Activated CD4-positive, alpha-beta T cell treated with anti-CD3 and anti-CD28 coated beads, Interleukin-2, Interleukin-4, amounts not matched to agents 100 ng/mL and 50 ng/mL, durations not matched to agents 16 hours and 8 hours (primary cell): ENCODE data around the gene PCDHA2.
"Not testable (repeated sequence)": the region's sequence is repeated elsewhere in the genome, so short reads cannot be mapped to it uniquely, and the experiment has no call there.

Experiments used
- DNase-seq: peaks from one replicate; pipeline ENCODE4 v3.0.0-alpha.2; 2020; ENCODE audit warnings: low spot score

The PCDHA2 gene

GRCh38 chr5:140794595-140795258, at the start of gene PCDHA2:
Gene PCDHA2, plus strand, starts transcription at chr5:140794852.
- no peak for DNase-seq

GRCh38 chr5:140753561-140753960, 41.1 kb upstream of the PCDHA2 start:
- DNase-seq = no peak

- DNase-seq = no peak
Measured at GRCh38 chr5:140764177-140764973, 30.3 kb upstream of the PCDHA2 start.

- no peak for DNase-seq
Measured at GRCh38 chr5:140767444-140767843, 27.2 kb upstream of the PCDHA2 start.

GRCh38 chr5:140780512-140780911, 14.1 kb upstream of the PCDHA2 start:
- no peak for DNase-seq

GRCh38 chr5:140785905-140786686, 8.6 kb upstream of the PCDHA2 start, which contains the start of gene PCDHA1:
Gene PCDHA1, plus strand, starts transcription at chr5:140786140.
- DNase-seq = no peak

GRCh38 chr5:140787422-140787821, 7.2 kb upstream of the PCDHA2 start:
- not testable (repeated sequence) for DNase-seq

- not testable (repeated sequence) for DNase-seq
Measured at GRCh38 chr5:140787849-140788504, 6.7 kb upstream of the PCDHA2 start.

GRCh38 chr5:140791089-140791488, 3.6 kb upstream of the PCDHA2 start:
- no peak for DNase-seq

GRCh38 chr5:140795259-140795641, 598 bp downstream of the PCDHA2 start:
- DNase-seq = no peak

- DNase-seq = not testable (repeated sequence)
Measured at GRCh38 chr5:140796072-140796717, 1.5 kb downstream of the PCDHA2 start.

- DNase-seq = no peak
Measured at GRCh38 chr5:140796718-140797095, 2.1 kb downstream of the PCDHA2 start.

GRCh38 chr5:140800816-140801493, 6.3 kb downstream of the PCDHA2 start, which contains the start of gene PCDHA3:
Gene PCDHA3, plus strand, starts transcription at chr5:140801057.
- DNase-seq = no peak

- no peak for DNase-seq
Measured at GRCh38 chr5:140801494-140801841, 6.8 kb downstream of the PCDHA2 start.

- DNase-seq = not testable (repeated sequence)
Measured at GRCh38 chr5:140802381-140802780, 7.7 kb downstream of the PCDHA2 start.

- DNase-seq = no peak
Measured at GRCh38 chr5:140802781-140803271, 8.2 kb downstream of the PCDHA2 start.

GRCh38 chr5:140806834-140807775, 12.5 kb downstream of the PCDHA2 start, which contains the start of gene PCDHA4:
Gene PCDHA4, plus strand, starts transcription at chr5:140807068.
- DNase-seq = peak; percentile 17

- DNase-seq = not testable (repeated sequence)
Measured at GRCh38 chr5:140808241-140808888, 13.7 kb downstream of the PCDHA2 start.

- no peak for DNase-seq
Measured at GRCh38 chr5:140808889-140809291, 14.2 kb downstream of the PCDHA2 start.
